Activated B cell treated with CpG ODN at 0.5 μM for 24 hours (primary cell): ENCODE data around the gene PM20D1. TPM values are rescaled to one million over a fixed set of nuclear protein-coding genes. Genes with fewer than 3 reads are reported as not detected.

Experiments
- total RNA-seq: library from RNA; stranded (reverse); gene quantifications from 2 replicates; pipeline ENCODE4 v1.2.3, GENCODE V29; 2022

Gene PM20D1
- total RNA-seq, 1 donor from 2014 or later, result 2.1 TPM

Other genes with a start within 250 kb of the PM20D1 start
- gene ELK4, start 218.1 kb downstream of the PM20D1 start, total RNA-seq, result 130 and 141 TPM in 2 replicates
- 6.9 and 7.4 TPM in 2 replicates for gene SLC45A3, start 169.6 kb downstream of the PM20D1 start, total RNA-seq
- 113 and 130 TPM in 2 replicates for gene NUCKS1, start 100.0 kb downstream of the PM20D1 start, total RNA-seq
- gene RAB29, start 74.7 kb downstream of the PM20D1 start, total RNA-seq, result 149 and 156 TPM in 2 replicates
- gene SLC41A1, start 36.9 kb downstream of the PM20D1 start, total RNA-seq, result 31.2 and 32.4 TPM in 2 replicates
- not detected in 2 replicates for gene SLC26A9, start 93.3 kb upstream of the PM20D1 start, total RNA-seq
- gene RAB7B, start 153.3 kb upstream of the PM20D1 start, total RNA-seq, result not detected in 2 replicates
- not detected in 2 replicates for gene CTSE, start 173.8 kb upstream of the PM20D1 start, total RNA-seq
- gene RHEX, start 203.0 kb upstream of the PM20D1 start, total RNA-seq, result 30.4 and 34.8 TPM in 2 replicates